Neuronal stem cell (in vitro differentiated cells): ENCODE measurements around the gene ETV5.

Experiments used
- DNase-seq: peaks from one replicate; pipeline ENCODE4 v3.0.0-alpha.2; 2013; ENCODE audit warnings: low spot score
- H2AFZ ChIP-seq: one replicate; pipeline ENCODE4 v1.6.1; 2013; ENCODE audit warnings: mild to moderate bottlenecking, low read length, inconsistent platforms
- H2AK5ac ChIP-seq: 2 replicates; pipeline ENCODE4 v1.6.1; 2013; ENCODE audit warnings: low read depth, mild to moderate bottlenecking, inconsistent platforms, low read length, moderate library complexity, mixed read lengths
- H2BK120ac ChIP-seq: 2 replicates; pipeline ENCODE4 v1.6.1; 2013; ENCODE audit warnings: low read depth, mild to moderate bottlenecking, inconsistent platforms, low read length, moderate library complexity, mixed read lengths
- H2BK12ac ChIP-seq: one replicate; pipeline ENCODE4 v1.6.1; 2013; ENCODE audit warnings: low read length, inconsistent platforms
- H2BK15ac ChIP-seq: 2 replicates; pipeline ENCODE4 v1.6.1; 2013; ENCODE audit warnings: mild to moderate bottlenecking, low read length, inconsistent platforms, mixed read lengths
- H2BK5ac ChIP-seq: one replicate; pipeline ENCODE4 v1.6.1; 2013; ENCODE audit warnings: inconsistent platforms, mild to moderate bottlenecking, low read length, moderate library complexity
- H3K14ac ChIP-seq: one replicate; pipeline ENCODE4 v1.6.1; 2013; ENCODE audit warnings: low read length, inconsistent platforms
- H3K18ac ChIP-seq: 2 replicates; pipeline ENCODE4 v1.6.1; 2013; ENCODE audit warnings: low read length, inconsistent platforms
- H3K23ac ChIP-seq: 2 replicates; pipeline ENCODE4 v1.6.1; 2013; ENCODE audit warnings: low read depth, mild to moderate bottlenecking, mixed read lengths, low read length, inconsistent platforms; ENCODE audit not compliant: poor library complexity
- H3K27ac ChIP-seq: replicated peaks from 3 replicates; pipeline ENCODE4 v1.5.1; 2013; ENCODE audit warnings: low read length, inconsistent platforms
- H3K27me3 ChIP-seq, 3 experiments: 2 replicates each; pipeline ENCODE4 v1.6.1; 2013; ENCODE audit warnings: low read length in 3 of 3, mild to moderate bottlenecking in 2 of 3, inconsistent platforms in 1 of 3, low read depth in 1 of 3, mixed read lengths in 1 of 3, moderate library complexity in 1 of 3; ENCODE audit not compliant: control insufficient read depth in 3 of 3, insufficient read depth in 3 of 3
- H3K36me3 ChIP-seq, 2 donors: replicated peaks in 1 of 2; 2 replicates each; pipeline ENCODE4 v1.6.1; 2013; ENCODE audit warnings: low read length in 2 of 2; ENCODE audit not compliant: control insufficient read depth in 2 of 2, insufficient read depth in 2 of 2
- H3K4ac ChIP-seq: 2 replicates; pipeline ENCODE4 v1.6.1; 2013; ENCODE audit warnings: inconsistent platforms, mild to moderate bottlenecking, low read length, moderate library complexity
- H3K4me1 ChIP-seq, 2 donors: 1 replicate in 1 of 2; 2 replicates in 1 of 2; pipeline ENCODE4 v1.6.1; 2013; ENCODE audit warnings: low read length in 2 of 2, low read depth in 1 of 2; ENCODE audit not compliant: control insufficient read depth in 2 of 2, insufficient read depth in 1 of 2
- H3K4me2 ChIP-seq: one replicate; pipeline ENCODE4 v1.6.1; 2013; ENCODE audit warnings: mild to moderate bottlenecking, low read length, inconsistent platforms; ENCODE audit not compliant: insufficient read depth, poor library complexity, severe bottlenecking
- H3K4me3 ChIP-seq, 2 donors: 2 replicates each; pipeline ENCODE4 v1.5.1; 2013; ENCODE audit warnings: low read length in 2 of 2, mild to moderate bottlenecking in 2 of 2, inconsistent platforms in 1 of 2, moderate library complexity in 1 of 2
- H3K79me1 ChIP-seq: one replicate; pipeline ENCODE4 v1.6.1; 2013; ENCODE audit warnings: low read depth, mild to moderate bottlenecking, inconsistent platforms, low read length, moderate library complexity
- H3K9ac ChIP-seq: one replicate; pipeline ENCODE4 v1.6.1; 2013; ENCODE audit warnings: mild to moderate bottlenecking, low read depth, low read length, inconsistent platforms; ENCODE audit not compliant: poor library complexity
- H3K9me3 ChIP-seq, 2 donors: replicated peaks in 1 of 2; 2 replicates each; pipeline versions ENCODE3 to v1.6.1; 2013; ENCODE audit warnings: low read length in 2 of 2, mild to moderate bottlenecking in 2 of 2, inconsistent platforms in 1 of 2, low read depth in 1 of 2, mixed read lengths in 1 of 2, moderate library complexity in 1 of 2; ENCODE audit not compliant: control insufficient read depth in 2 of 2, insufficient read depth in 1 of 2
- H4K8ac ChIP-seq: one replicate; pipeline ENCODE4 v1.6.1; 2013; ENCODE audit warnings: low read depth, mild to moderate bottlenecking, inconsistent platforms, low read length, moderate library complexity
- H4K91ac ChIP-seq: one replicate; pipeline ENCODE4 v1.6.1; 2013; ENCODE audit warnings: low read length, low read depth, mild to moderate bottlenecking, inconsistent platforms; ENCODE audit not compliant: poor library complexity
- WGBS, 2 donors: extraction: QIAGEN DNeasy Blood & Tissue Kit; methylation state at CpG; one replicate each; pipeline ENCODE4 v1.1.7; 2013; ENCODE audit warnings: missing lambda C conversion rate in 2 of 2, mixed read lengths in 1 of 2; ENCODE audit not compliant: insufficient read length in 2 of 2, insufficient replicate concordance in 1 of 2; ENCODE audit errors: extremely low coverage in 2 of 2; 5-methylcytosine and 5-hydroxymethylcytosine counted together

Gene ETV5

DNA sequence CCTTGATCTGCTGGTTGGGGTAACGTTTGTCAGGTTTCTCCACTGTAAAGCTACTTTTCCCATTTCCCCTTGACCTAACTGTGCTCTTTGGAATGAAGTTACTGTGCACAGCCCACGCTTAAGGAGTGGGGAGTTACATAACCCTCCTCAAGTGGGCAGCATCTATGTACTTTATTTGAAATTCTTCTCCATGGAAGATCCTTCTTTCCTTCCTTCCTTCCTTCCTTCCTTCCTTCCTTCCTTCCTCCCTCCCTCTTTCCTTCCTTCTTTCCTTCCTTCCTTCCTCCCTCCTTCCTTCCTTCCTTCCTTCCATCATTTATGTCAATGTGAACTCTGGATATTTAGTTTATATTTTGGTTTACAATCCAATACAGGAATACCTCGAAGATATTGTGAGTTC, 94.0 kb downstream of the ETV5 start:
- H3K14ac ChIP-seq = no peak overlapping the region
- no peak overlapping the region for H2AFZ ChIP-seq
- H3K18ac ChIP-seq = no peak overlapping the region
- no peak overlapping the region for H3K23ac ChIP-seq
- H4K8ac ChIP-seq = no peak overlapping the region
- DNase-seq = no peak
- no peak overlapping the region for H3K9ac ChIP-seq
- H3K4me3 ChIP-seq = no peak overlapping the region
- no CpG with 5 or more reads among the region's 3 CpGs for WGBS, 2 donors
- peaks cover 0 to 11% (median 0%) of the 10 kb centered on the region in 3 experiments for H3K27me3 ChIP-seq
- H3K36me3 ChIP-seq = no peaks in the 10 kb centered on the region
- H3K79me1 ChIP-seq = no peaks in the 10 kb centered on the region
- H2BK5ac ChIP-seq = no peak overlapping the region
- H4K91ac ChIP-seq = no peak overlapping the region
- no peak overlapping the region for H2AK5ac ChIP-seq
- H3K4me2 ChIP-seq = no peak overlapping the region
- no peak overlapping the region for H2BK120ac ChIP-seq
- no peak overlapping the region for H3K4ac ChIP-seq
- H3K27ac ChIP-seq = no peak overlapping the region
- H3K4me1 ChIP-seq = no peaks in the 10 kb centered on the region
- peaks cover 0 to 3% of the 10 kb centered on the region in 2 donors for H3K9me3 ChIP-seq
- H2BK15ac ChIP-seq = no peak overlapping the region
- no peak overlapping the region for H2BK12ac ChIP-seq

DNA sequence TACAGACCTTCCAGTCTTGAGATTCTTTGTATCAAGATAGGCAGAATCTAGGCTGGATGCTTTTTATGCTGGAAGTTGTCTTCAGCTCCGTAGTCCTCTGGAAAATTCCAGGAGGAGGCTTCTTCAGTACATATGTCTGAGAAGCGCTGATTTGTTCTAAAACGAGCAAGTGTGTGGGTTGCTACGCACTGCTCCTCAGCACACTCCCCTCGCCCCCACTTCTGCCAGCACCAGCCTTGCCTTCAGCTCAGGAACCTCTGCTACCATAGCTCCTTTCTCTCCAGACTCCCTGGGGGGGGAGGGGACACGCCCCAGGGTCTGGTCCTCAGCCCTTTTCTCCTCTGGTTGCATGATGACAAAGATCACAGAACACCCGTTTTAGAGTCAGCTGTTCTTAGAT, 95.6 kb downstream of the ETV5 start:
- H3K27ac ChIP-seq = no peak overlapping the region
- no peak overlapping the region for H3K4me3 ChIP-seq
- peaks cover 0 to 3% of the 10 kb centered on the region in 2 donors for H3K9me3 ChIP-seq
- no peak overlapping the region for H2BK12ac ChIP-seq
- H3K4me1 ChIP-seq = no peaks in the 10 kb centered on the region
- H2AFZ ChIP-seq = no peak overlapping the region
- H2BK120ac ChIP-seq = no peak overlapping the region
- H3K23ac ChIP-seq = no peak overlapping the region
- H3K9ac ChIP-seq = no peak overlapping the region
- no peak for DNase-seq
- H2BK15ac ChIP-seq = no peak overlapping the region
- H3K18ac ChIP-seq = no peak overlapping the region
- peaks cover 0 to 11% (median 0%) of the 10 kb centered on the region in 3 experiments for H3K27me3 ChIP-seq
- no peak overlapping the region for H4K8ac ChIP-seq
- H3K4me2 ChIP-seq = no peak overlapping the region
- H3K36me3 ChIP-seq = no peaks in the 10 kb centered on the region
- WGBS, 2 donors = no CpG with 5 or more reads among the region's 7 CpGs
- H4K91ac ChIP-seq = no peak overlapping the region
- no peak overlapping the region for H3K14ac ChIP-seq
- no peak overlapping the region for H2BK5ac ChIP-seq
- H3K4ac ChIP-seq = no peak overlapping the region
- no peak overlapping the region for H2AK5ac ChIP-seq
- H3K79me1 ChIP-seq = no peaks in the 10 kb centered on the region

DNA sequence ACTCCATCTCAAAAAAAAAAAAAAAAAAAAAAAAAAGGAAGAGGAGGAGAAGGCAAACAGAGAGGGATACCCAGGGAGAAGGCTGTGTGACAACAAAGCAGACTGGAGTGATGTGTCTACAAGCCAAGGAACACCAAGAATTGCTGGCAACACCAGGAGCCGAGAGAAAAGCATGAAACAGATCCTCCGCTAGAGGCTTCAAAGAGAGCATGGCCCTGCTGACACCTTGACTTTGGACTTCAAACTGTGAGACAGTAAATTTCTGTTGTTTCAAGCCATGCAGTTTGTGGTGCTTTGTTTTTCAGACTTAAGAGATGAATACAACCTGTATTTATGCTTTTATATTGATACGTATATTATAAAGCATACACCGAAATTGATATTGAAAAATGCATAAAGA, 96.8 kb downstream of the ETV5 start:
- Histone ChIP-seq H4K91ac (no peak overlapping the region), H3K9me3 (peaks cover 0 to 3% of the 10 kb centered on the region in 2 donors), H2BK15ac (no peak overlapping the region), H3K9ac (no peak overlapping the region), H4K8ac (no peak overlapping the region), H3K27ac (no peak overlapping the region), H3K14ac (no peak overlapping the region), H3K23ac (no peak overlapping the region), H3K36me3 (no peaks in the 10 kb centered on the region), H2BK120ac (no peak overlapping the region), H2BK5ac (no peak overlapping the region), H3K79me1 (no peaks in the 10 kb centered on the region), H2AK5ac (no peak overlapping the region), H3K4me2 (no peak overlapping the region), H3K27me3 (peaks cover 0 to 11% (median 0%) of the 10 kb centered on the region in 3 experiments), H3K4me3 (no peak overlapping the region), H3K4ac (no peak overlapping the region), H2BK12ac (no peak overlapping the region), H2AFZ (no peak overlapping the region), H3K4me1 (no peaks in the 10 kb centered on the region), H3K18ac (no peak overlapping the region)
- no peak for DNase-seq
- WGBS, 2 donors = no CpG with 5 or more reads among the region's 4 CpGs

DNA sequence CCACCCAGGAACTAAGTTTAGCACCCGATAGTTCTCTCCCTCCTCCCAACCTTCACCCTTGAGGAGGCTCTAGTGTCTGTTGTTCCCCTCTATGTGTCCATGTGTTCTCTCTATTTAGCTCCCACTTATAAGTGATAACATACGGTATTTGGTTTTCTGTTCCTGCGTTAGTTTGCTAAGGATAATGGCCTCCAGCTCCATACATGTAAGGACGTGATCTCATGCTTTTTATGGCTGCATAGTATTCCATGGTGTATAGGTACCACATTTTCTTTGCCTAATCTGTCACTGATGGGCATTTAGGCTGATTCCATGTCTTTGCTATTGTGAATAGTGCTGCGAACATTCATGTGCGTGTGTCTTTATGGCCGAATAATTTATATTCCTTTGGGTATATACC, 104.2 kb downstream of the ETV5 start:
- Histone ChIP-seq H3K4ac (no peak overlapping the region), H3K9me3 (no peaks in the 10 kb centered on the region), H2AFZ (no peak overlapping the region), H3K23ac (no peak overlapping the region), H3K27ac (no peak overlapping the region), H2AK5ac (no peak overlapping the region), H3K36me3 (no peaks in the 10 kb centered on the region), H3K9ac (no peak overlapping the region), H3K14ac (no peak overlapping the region), H3K4me3 (no peak overlapping the region), H3K27me3 (no peaks in the 10 kb centered on the region), H3K4me2 (no peak overlapping the region), H4K8ac (no peak overlapping the region), H3K79me1 (no peaks in the 10 kb centered on the region), H2BK12ac (no peak overlapping the region), H3K18ac (no peak overlapping the region), H2BK15ac (no peak overlapping the region), H3K4me1 (no peaks in the 10 kb centered on the region), H4K91ac (no peak overlapping the region), H2BK5ac (no peak overlapping the region), H2BK120ac (no peak overlapping the region)
- no CpG with 5 or more reads among the region's 7 CpGs for WGBS, 2 donors
- no peak for DNase-seq
